Measurements from ENCODE around the gene WDR90. TPM values are rescaled to one million over a fixed set of nuclear protein-coding genes. Genes with fewer than 3 reads are reported as not detected.

The WDR90 gene
- total RNA-seq, 4 donors from 2014 or later: 6.7 to 30.1 (median 8.4) TPM

DNA sequence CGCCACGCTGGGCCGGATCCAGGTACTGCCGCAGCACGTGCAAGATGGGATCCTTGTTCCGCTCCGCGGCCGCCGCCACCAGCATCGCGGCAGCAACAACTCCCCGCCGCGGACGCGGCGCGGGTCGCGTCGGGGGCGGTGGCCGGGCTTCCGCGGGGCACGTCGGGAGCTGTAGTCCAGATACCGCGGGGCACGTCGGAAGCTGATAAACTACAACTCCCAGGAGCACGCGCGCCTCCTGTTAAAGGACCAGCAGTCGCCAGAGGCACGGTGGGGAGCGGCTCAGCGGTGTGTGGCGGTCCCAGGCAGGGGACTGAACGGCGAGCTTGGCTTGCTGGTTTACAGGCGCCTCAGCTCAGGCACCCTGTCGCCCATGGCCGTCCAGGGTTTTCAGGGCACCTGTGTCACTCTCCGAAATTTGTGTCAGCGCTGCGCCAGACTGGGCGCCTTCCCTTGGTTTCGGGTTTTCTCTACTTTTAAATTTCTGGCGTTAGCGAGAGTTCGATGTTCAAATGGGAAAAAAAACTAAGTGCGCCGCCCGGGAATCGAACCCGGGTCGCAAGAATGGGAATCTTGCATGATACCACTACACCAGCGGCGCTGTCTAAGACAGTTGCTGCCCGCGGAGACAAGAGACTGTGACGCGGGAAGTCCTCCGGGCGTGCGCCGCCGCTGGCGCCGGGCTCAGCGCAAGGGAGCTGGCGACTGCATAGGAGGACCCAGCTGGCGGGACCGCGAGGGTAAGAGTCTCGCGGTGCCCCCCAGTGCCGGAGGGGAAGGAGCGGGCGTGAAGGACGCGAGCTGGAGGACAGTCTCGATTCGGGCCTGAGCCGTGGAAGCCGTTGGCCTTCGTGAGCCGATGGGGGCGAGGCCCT, 12.7 kb upstream of the WDR90 start, which contains the start of gene METTL26:
METTL26 (minus strand) TSS at position 100 of the 875 bp plus-strand sequence; CDS start at position 85, 15 bp downstream.
- no peak for TF ChIP-seq CTCF (IDR thresholded peaks at IDR 0.05; ENCODE audit: low read depth)

- no peak for TF ChIP-seq CTCF (IDR thresholded peaks at IDR 0.05; ENCODE audit: low read depth)
Measured at GRCh38 chr16:637081-638018, 11.8 kb upstream of the WDR90 start.

DNA sequence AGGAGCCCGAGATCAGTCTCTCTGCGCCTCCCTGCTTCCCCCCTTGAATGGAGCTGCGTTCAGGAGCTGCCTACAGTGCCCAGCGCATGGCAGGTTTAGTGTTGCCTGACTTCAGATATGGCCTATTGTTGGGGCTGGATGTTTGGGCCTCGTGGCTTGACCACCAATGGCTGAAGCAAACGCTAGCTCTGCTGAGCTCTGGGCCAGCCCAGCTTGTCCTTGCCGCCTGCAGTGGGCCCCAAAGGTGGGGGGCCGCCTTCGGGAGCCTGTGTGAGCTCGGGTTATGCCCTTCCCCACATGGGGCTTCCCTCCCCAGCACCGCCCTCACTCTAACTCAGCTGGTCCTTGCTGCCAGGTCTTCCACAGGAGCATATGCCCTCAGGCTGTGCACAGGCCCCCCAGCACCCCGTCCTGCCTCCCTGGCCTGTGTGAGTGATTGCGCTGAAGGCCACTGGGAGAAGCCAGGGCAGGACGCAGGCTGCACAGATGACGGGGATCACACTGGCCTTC, 11.1 kb upstream of the WDR90 start:
- no peak for TF ChIP-seq CTCF (IDR thresholded peaks at IDR 0.05; ENCODE audit: low read depth)

DNA sequence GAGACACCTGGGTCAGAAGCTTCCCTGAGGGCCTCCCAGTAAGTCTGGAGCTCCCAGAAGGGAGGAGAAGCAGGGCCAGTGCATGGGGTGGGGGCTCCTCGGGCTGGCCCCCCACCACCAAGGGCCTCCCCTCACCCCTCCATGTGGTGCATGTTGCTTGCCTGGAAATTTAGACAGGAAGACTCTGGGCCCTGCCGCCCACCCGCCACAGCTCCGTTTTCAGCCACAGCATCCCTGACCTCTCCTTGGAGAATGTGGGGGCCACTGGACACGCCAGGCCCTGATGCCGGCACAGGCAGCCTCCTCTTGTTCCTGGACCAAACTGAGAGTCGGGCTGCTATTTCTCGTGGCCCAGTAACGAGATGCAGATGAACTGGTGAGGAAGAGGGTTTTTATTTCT, 10.3 kb upstream of the WDR90 start:
- no peak for TF ChIP-seq CTCF (IDR thresholded peaks at IDR 0.05; ENCODE audit: low read depth)

GRCh38 chr16:640614-641013, 8.6 kb upstream of the WDR90 start:
- no peak for TF ChIP-seq CTCF (IDR thresholded peaks at IDR 0.05; ENCODE audit: low read depth)

- no peak for TF ChIP-seq CTCF (IDR thresholded peaks at IDR 0.05; ENCODE audit: low read depth)
Measured at GRCh38 chr16:641326-642188, 7.6 kb upstream of the WDR90 start, which contains the start of gene MCRIP2. TSS of gene MCRIP2 (plus strand) at chr16:641828. CDS start at chr16:641992, 164 bp downstream.
